Measurements from ENCODE around the gene SOHLH2. TPM values are rescaled to one million over a fixed set of nuclear protein-coding genes. Genes with fewer than 3 reads are reported as not detected.

The SOHLH2 gene
- total RNA-seq, 1 experiment from 2014 or later, result 0.64 TPM

- no peak for DNase-seq (ENCODE audit: extremely low read depth, low read depth)
Measured at GRCh38 chr13:36133950-36134626, 80.3 kb downstream of the SOHLH2 start.

- no peak for DNase-seq (ENCODE audit: extremely low read depth, low read depth)
Measured at GRCh38 chr13:36132376-36132775, 82.0 kb downstream of the SOHLH2 start.

- no peak for DNase-seq (ENCODE audit: extremely low read depth, low read depth)
Measured at GRCh38 chr13:36131931-36132297, 82.4 kb downstream of the SOHLH2 start.

- no peak for DNase-seq (ENCODE audit: extremely low read depth, low read depth)
Measured at GRCh38 chr13:36131222-36131930, 83.0 kb downstream of the SOHLH2 start, which contains the start of gene DCLK1. Gene DCLK1 (minus strand): TSS chr13:36131382.

- no peak for DNase-seq (ENCODE audit: extremely low read depth, low read depth)
Measured at GRCh38 chr13:36130552-36131221, 83.7 kb downstream of the SOHLH2 start.

GRCh38 chr13:36130193-36130551, 84.2 kb downstream of the SOHLH2 start:
- DNase-seq (ENCODE audit: extremely low read depth, low read depth), result no peak

GRCh38 chr13:36129539-36129938, 84.8 kb downstream of the SOHLH2 start:
- DNase-seq (ENCODE audit: extremely low read depth, low read depth), result no peak

GRCh38 chr13:36126491-36126890, 87.9 kb downstream of the SOHLH2 start:
- DNase-seq (ENCODE audit: extremely low read depth, low read depth), result no peak

- no peak for DNase-seq (ENCODE audit: extremely low read depth, low read depth)
Measured at GRCh38 chr13:36125841-36126240, 88.5 kb downstream of the SOHLH2 start.

GRCh38 chr13:36124236-36124822, 90.0 kb downstream of the SOHLH2 start:
- no peak for DNase-seq (ENCODE audit: extremely low read depth, low read depth)

Other genes starting within 250 kb of the SOHLH2 start
- gene DCLK1, start 83.2 kb downstream of the SOHLH2 start, total RNA-seq (2014; rRNA removed; shearing (Covaris generic)), result 5.5 and 6.7 TPM in 2 replicates
- 8.0 and 12.2 TPM in 2 replicates for gene CCDC169, start 83.3 kb upstream of the SOHLH2 start, total RNA-seq (2014; rRNA removed; shearing (Covaris generic))
- gene SPART, start 131.8 kb upstream of the SOHLH2 start, total RNA-seq (2014; rRNA removed; shearing (Covaris generic)), result 63.6 and 78.5 TPM in 2 replicates
- 0.89 and 1.5 TPM in 2 replicates for gene CCNA1, start 217.9 kb upstream of the SOHLH2 start, total RNA-seq (2014; rRNA removed; shearing (Covaris generic))